Measurements from ENCODE around the gene ST14. TPM values are rescaled to one million over a fixed set of nuclear protein-coding genes. Genes with fewer than 3 reads are reported as not detected.
"Not testable (repeated sequence)": the region's sequence is repeated elsewhere in the genome, so short reads cannot be mapped to it uniquely, and the experiment has no call there.

ST14 gene
- total and polyA plus RNA-seq, 3 donors from 2014 or later: 0.55 to 5.8 (median 2.4) TPM

DNA sequence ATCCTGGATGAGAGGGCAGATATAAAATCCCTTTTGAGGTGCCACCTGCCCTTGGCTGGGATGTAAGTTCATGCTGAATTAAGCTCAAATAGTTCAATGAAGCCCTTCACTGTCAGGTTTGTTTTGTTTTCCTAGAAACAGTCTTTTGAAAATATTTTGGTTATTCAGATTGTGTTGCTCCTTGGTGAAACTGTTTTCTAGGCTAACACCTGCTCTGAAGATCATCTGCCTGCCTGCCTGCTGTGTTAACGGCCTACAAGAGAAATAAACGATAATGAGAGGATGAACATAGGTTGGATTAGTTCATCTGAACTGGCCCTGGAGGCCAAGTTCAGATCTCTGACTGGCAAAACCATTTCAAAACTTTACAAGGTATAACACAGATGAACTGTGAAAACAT lies 87.7 kb downstream of the ST14 start:
- intact Hi-C loops (cut with DNase I; ENCODE audit: low total_unique reads): no loop called here
- TF ChIP-seq POLR2A (IDR thresholded peaks at IDR 0.05): no peak
- TF ChIP-seq, protein P1, sequence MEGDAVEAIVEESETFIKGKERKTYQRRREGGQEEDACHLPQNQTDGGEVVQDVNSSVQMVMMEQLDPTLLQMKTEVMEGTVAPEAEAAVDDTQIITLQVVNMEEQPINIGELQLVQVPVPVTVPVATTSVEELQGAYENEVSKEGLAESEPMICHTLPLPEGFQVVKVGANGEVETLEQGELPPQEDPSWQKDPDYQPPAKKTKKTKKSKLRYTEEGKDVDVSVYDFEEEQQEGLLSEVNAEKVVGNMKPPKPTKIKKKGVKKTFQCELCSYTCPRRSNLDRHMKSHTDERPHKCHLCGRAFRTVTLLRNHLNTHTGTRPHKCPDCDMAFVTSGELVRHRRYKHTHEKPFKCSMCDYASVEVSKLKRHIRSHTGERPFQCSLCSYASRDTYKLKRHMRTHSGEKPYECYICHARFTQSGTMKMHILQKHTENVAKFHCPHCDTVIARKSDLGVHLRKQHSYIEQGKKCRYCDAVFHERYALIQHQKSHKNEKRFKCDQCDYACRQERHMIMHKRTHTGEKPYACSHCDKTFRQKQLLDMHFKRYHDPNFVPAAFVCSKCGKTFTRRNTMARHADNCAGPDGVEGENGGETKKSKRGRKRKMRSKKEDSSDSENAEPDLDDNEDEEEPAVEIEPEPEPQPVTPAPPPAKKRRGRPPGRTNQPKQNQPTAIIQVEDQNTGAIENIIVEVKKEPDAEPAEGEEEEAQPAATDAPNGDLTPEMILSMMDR (IDR thresholded peaks at IDR 0.05): no peak
- WGBS, 2 donors: 85 to 88% methylated on average over 2 of the region's 2 CpGs
- Histone ChIP-seq H3K27ac (no peak overlapping the region), H3K4me3 (no peak overlapping the region), H3K27me3 (no peaks in the 10 kb centered on the region), H3K36me3 (ENCODE audit: low read depth, missing control alignments) (no peaks in the 10 kb centered on the region), H3K4me1 (peaks cover 16% of the 10 kb centered on the region), H3K9me3 (no peaks in the 10 kb centered on the region)
- no peak for DNase-seq

DNA sequence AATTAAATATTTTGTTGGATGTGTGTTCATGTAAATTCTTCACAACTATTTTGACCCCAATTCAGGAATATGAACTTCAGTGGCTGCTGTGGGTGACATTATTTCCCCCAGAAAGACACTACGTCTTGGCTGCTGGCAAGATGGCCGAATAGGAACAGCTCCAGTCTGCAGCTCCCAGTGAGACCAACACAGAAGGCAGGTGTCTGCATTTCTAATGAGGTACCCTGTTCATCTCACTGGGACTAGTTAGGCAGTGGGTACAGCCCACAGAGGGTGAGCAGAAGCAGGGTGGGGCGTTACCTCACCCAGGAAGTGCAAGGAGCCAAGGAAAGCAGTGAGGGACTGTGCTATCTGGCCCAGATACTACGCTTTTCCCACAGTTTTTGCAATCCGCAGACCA lies 89.8 kb downstream of the ST14 start:
- Histone ChIP-seq H3K9me3 (no peaks in the 10 kb centered on the region), H3K4me3 (no peak overlapping the region), H3K27ac (no peak overlapping the region), H3K36me3 (ENCODE audit: low read depth, missing control alignments) (no peaks in the 10 kb centered on the region), H3K4me1 (peaks cover 16% of the 10 kb centered on the region), H3K27me3 (no peaks in the 10 kb centered on the region)
- WGBS, 2 donors: 96 to 97% methylated on average over 5 of the region's 5 CpGs
- no peak for DNase-seq
- intact Hi-C loops (cut with DNase I; ENCODE audit: low total_unique reads): no loop called here
- no peak for TF ChIP-seq POLR2A (IDR thresholded peaks at IDR 0.05)
- TF ChIP-seq, protein P1 (IDR thresholded peaks at IDR 0.05): no peak

DNA sequence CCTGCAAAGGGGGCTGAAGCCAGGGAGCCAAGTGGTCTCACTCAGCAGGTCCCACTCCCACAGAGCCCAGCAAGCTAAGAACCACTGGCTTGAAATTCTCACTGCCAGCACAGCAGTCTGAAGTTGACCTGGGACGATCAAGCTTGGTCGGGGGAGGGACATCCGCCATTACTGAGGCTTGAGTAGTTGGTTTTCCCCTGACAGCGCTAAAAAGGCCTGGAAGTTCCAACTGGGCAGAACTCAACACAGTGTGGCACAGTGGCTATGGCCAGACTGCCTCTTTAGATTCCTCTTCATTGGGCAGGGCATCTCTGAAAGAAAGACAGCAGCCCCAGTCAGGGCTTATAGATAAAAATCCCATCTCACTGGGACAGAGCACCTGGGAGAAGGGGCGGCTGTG lies 90.3 kb downstream of the ST14 start:
- H3K27ac ChIP-seq; H3K4me3 ChIP-seq; intact Hi-C loops (cut with DNase I; ENCODE audit: low total_unique reads); H3K27me3 ChIP-seq; H3K9me3 ChIP-seq; H3K36me3 ChIP-seq (ENCODE audit: low read depth, missing control alignments); DNase-seq: not testable (repeated sequence)
- WGBS, 2 donors: 81 to 95% methylated on average over 5 of the region's 5 CpGs
- H3K4me1 ChIP-seq: peaks cover 16% of the 10 kb centered on the region

DNA sequence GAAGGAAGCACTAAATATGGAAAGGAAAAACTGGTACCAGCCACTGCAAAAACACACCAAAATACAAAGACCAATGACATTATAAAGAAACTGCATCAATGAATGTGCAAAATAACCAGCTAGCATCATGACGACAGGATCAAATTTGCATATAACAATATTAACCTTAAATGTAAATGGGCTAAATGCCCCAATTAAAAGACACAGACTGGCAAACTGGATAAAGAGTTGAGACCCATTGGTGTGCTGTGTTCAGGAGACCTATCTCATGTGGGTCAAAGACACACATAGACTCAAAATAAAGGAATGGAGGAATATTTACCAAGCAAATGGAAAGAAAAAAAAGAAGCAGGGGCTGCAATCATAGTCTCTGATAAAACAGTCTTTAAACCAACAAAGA lies 92.2 kb downstream of the ST14 start:
- H3K4me3 ChIP-seq; intact Hi-C loops (cut with DNase I; ENCODE audit: low total_unique reads); H3K4me1 ChIP-seq; H3K36me3 ChIP-seq (ENCODE audit: low read depth, missing control alignments); H3K9me3 ChIP-seq; H3K27ac ChIP-seq; H3K27me3 ChIP-seq; DNase-seq: not testable (repeated sequence)
- 88 to 90% methylated on average over 1 of the region's 1 CpG for WGBS, 2 donors

Small RNAs within 50 kb of the gene (small RNA-seq; reads per million reads assigned to genes)
- 0 reads per million in 2 donors for gene RF00015

Other genes starting within 250 kb of the ST14 start
- 10 to 100 TPM in 1 of 2 donors, 1 to 10 TPM in 1; 9.2 to 14.7 TPM for gene PRDM10, start 156.9 kb upstream of the ST14 start, total RNA-seq
- gene PRDM10, start 156.9 kb upstream of the ST14 start, polyA plus RNA-seq (ENCODE audit: insufficient read depth, low read depth, low replicate concordance): 4.9 TPM
- 100 to 1,000 TPM; 105 to 130 TPM for gene APLP2, start 89.9 kb upstream of the ST14 start, total RNA-seq
- 159 TPM for gene APLP2, start 89.9 kb upstream of the ST14 start, polyA plus RNA-seq (ENCODE audit: insufficient read depth, low read depth, low replicate concordance)
- gene ZBTB44, start 155.1 kb downstream of the ST14 start, total RNA-seq: 100 to 1,000 TPM; 125 to 158 TPM
- gene ZBTB44, start 155.1 kb downstream of the ST14 start, polyA plus RNA-seq (ENCODE audit: insufficient read depth, low read depth, low replicate concordance): 103 TPM